Heart left ventricle (tissue), 16 donors: ENCODE data around the gene SCAMP5. TPM values are rescaled to one million over a fixed set of nuclear protein-coding genes. Genes with fewer than 3 reads are reported as not detected.

ENCODE experiments used
- ATAC-seq, 4 donors: fragments of 200-7000 bp; cut with Tn5 transposase; one replicate each; pipeline ENCODE4 v1.9.1; 2020 to 2022; ENCODE audit warnings: moderate library complexity in 4 of 4, mild to moderate bottlenecking in 3 of 4, moderate number of reproducible peaks in 1 of 4
- DNase-seq, 5 donors: peaks; one replicate each; pipeline ENCODE4 v3.0.0-alpha.2; 2020
- H3K27ac ChIP-seq, 12 donors: fragments of 200-600 bp; sonication (generic) in 4 of 12; one replicate each; pipeline versions ENCODE4 v1.5.0 to v1.8.0; 2016 to 2022; ENCODE audit warnings: mild to moderate bottlenecking in 2 of 12
- H3K27me3 ChIP-seq, 9 donors: fragments of 200-600 bp; sonication (generic) in 2 of 9; one replicate each; pipeline versions ENCODE4 v1.5.1 to v1.8.0; 2016 to 2022; ENCODE audit warnings: mild to moderate bottlenecking in 3 of 9
- H3K36me3 ChIP-seq, 9 donors: fragments of 200-600 bp; sonication (generic) in 2 of 9; one replicate each; pipeline versions ENCODE4 v1.5.0 to v1.8.0; 2018 to 2022; ENCODE audit warnings: mild to moderate bottlenecking in 2 of 9
- H3K4me1 ChIP-seq, 12 donors: fragments of 200-600 bp; sonication (generic) in 4 of 12; one replicate each; pipeline versions ENCODE4 v1.5.0 to v1.8.0; 2016 to 2022; ENCODE audit warnings: mild to moderate bottlenecking in 3 of 12
- H3K4me3 ChIP-seq, 12 donors: fragments of 200-600 bp; sonication (generic) in 4 of 12; one replicate each; pipeline versions ENCODE4 v1.5.0 to v1.8.0; 2017 to 2022; ENCODE audit warnings: mild to moderate bottlenecking in 9 of 12, moderate library complexity in 4 of 12
- H3K9me3 ChIP-seq, 12 donors: fragments of 200-600 bp; sonication (generic) in 4 of 12; one replicate each; pipeline versions ENCODE4 v1.5.0 to v1.8.0; 2016 to 2022; ENCODE audit warnings: mild to moderate bottlenecking in 1 of 12
- POLR2A ChIP-seq, 2 donors: fragments of 450-650 bp; IDR thresholded peaks; one replicate each; pipeline ENCODE4 v1.6.1; 2017; ENCODE audit warnings: antibody characterized with exemption in 2 of 2, mild to moderate bottlenecking in 2 of 2, moderate library complexity in 2 of 2
- WGBS, 4 donors: extraction: QIAGEN DNeasy Blood & Tissue Kit in 2 of 4; methylation state at CpG; one replicate each; pipeline versions ENCODE4 v1.1.5 to v1.1.7; 2013 to 2018; 5-methylcytosine and 5-hydroxymethylcytosine counted together
- intact Hi-C, 10 donors: fragments of 100-400 bp; cut with DNase I; formaldehyde crosslinking; loops; one replicate each; pipeline versions ENCODE4 v1.11.1 to v1.14.2; 2022
- polyA plus RNA-seq, 2 donors: library from polyadenylated mRNA; stranded (reverse); fragments of 200-250 nt; gene quantifications; one replicate each; pipeline ENCODE4 v1.2.3, GENCODE V29; 2013
- total RNA-seq, 9 donors: library from RNA; depleted of rRNA in 2 of 9; stranded (reverse); fragments of >200 nt in 2 of 9; fragmentation: NEBNext Ultra II Directional in 3 of 9; extraction: Animal tissue kit (Norgen Biotek cat#: 25700) in 3 of 9; gene quantifications; one replicate each; pipeline versions ENCODE4 v1.1.0 to v1.2.4, GENCODE V29; 2016 to 2023
- TF ChIP-seq, protein P1 (sequence below), 12 donors: fragments of 200-600 bp; sonication (generic) in 4 of 12; IDR thresholded peaks; one replicate each; pipeline versions ENCODE4 v1.5.0 to v1.8.0; 2018 to 2022; ENCODE audit warnings: antibody characterized with exemption in 12 of 12, mild to moderate bottlenecking in 5 of 12
- donor health status: ischemic (EF 13 %, LVEDD 7.1; RV severe dilation, severe dysfunction).
- donor health status: healthy with polysubstance abuse.
- donor health status: DM: no; HTN: yes; CAD: no.
- donor health status: DM: no; HTN: no; CAD: no.
- donor health status: ischemic (EF 25% LVEDD 6.9; RV normal size, moderate dysfunction).
- donor health status: ischemic (EF 25% LVEDD 5.7; RV mildly dilated, moderate dysfunction).
- donor health status: healthy.
- donor health status: DM: yes; HTN: yes; CAD: no.
- donor health status: ischemic (EF 35%, LVEDD 5.7; RV mildly dilated, moderate dysfunction).
- donor health status: nonischemic (EF 11% LVEDD 7.7; RV severe dilation, severe dysfunction).
- donor health status: DM: yes; HTN: yes; CAD: no.
- donor health status: PGD.
- donor health status: ischemic (EF 29% LVEDD 5.4; RV normal size, mild dysfunction).
- donor health status: nonischemic (EF 23%, LVEDD 6.1; RV moderate dilation, normal function).

The SCAMP5 gene
- total and polyA plus RNA-seq, 11 donors = 0.91 to 7.4 (median 4.2) TPM

DNA sequence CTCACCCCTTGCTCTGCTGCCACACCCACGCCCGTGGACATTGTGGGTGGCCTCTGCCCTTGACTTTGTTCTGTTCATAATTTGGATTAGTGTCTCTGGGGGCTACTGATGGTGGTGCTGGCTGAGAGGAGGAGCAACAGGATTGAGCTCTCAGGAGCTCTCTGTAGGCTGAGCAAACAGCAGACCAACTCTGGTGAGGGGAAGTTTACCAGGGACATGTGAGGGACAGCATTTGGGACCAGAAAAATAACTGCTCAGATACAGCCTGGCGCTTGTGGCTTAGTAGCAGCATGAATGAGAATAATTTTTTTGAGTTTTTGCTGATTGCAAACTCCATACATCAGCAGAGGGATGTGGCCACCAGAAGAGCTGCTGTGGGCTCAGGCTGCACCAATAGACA, 42.9 kb downstream of the SCAMP5 start:
- Histone ChIP-seq H3K36me3 (no peaks in the 10 kb centered on the region), H3K27ac (no peak overlapping the region), H3K9me3 (no peaks in the 10 kb centered on the region), H3K4me1 (peaks cover 10 to 57% (median 14%) of the 10 kb centered on the region in 12 donors), H3K27me3 (no peaks in the 10 kb centered on the region), H3K4me3 (no peak overlapping the region)
- WGBS, 4 donors = 78 to 91% (median 86%) methylated on average over 3 of the region's 3 CpGs
- no peak for ATAC-seq
- TF ChIP-seq POLR2A (IDR thresholded peaks at IDR 0.05) = no peak
- TF ChIP-seq, protein P1, sequence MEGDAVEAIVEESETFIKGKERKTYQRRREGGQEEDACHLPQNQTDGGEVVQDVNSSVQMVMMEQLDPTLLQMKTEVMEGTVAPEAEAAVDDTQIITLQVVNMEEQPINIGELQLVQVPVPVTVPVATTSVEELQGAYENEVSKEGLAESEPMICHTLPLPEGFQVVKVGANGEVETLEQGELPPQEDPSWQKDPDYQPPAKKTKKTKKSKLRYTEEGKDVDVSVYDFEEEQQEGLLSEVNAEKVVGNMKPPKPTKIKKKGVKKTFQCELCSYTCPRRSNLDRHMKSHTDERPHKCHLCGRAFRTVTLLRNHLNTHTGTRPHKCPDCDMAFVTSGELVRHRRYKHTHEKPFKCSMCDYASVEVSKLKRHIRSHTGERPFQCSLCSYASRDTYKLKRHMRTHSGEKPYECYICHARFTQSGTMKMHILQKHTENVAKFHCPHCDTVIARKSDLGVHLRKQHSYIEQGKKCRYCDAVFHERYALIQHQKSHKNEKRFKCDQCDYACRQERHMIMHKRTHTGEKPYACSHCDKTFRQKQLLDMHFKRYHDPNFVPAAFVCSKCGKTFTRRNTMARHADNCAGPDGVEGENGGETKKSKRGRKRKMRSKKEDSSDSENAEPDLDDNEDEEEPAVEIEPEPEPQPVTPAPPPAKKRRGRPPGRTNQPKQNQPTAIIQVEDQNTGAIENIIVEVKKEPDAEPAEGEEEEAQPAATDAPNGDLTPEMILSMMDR (IDR thresholded peaks at IDR 0.05) = no peak
- no peak for DNase-seq
- intact Hi-C loops = loop anchor here in 2 of 10 donors (10.0 kb wide), 1 partner anchor 267 kb away; no protein-coding TSS in a partner anchor

- peak overlapping the region; percentile 85 to 96 (median 90) for H3K27ac ChIP-seq
- peak; percentile 60 to 68 (median 62) for ATAC-seq
- peak; percentile 84 to 92 (median 91) for DNase-seq
- peaks cover 44 to 86% (median 58%) of the 10 kb centered on the region in 12 donors for H3K4me1 ChIP-seq
- H3K27me3 ChIP-seq = no peaks in the 10 kb centered on the region
- TF ChIP-seq, protein P1 (IDR thresholded peaks at IDR 0.05) = peak; percentile 46 to 76 (median 64)
- no peak for TF ChIP-seq POLR2A (IDR thresholded peaks at IDR 0.05)
- WGBS, 4 donors = 22 to 32% (median 28%) methylated on average over 11 to 12 of the region's 12 CpGs
- no peaks in the 10 kb centered on the region for H3K9me3 ChIP-seq
- peak overlapping the region in 2 of 12 donors; percentile 13 to 32 for H3K4me3 ChIP-seq
- intact Hi-C loops = loop anchor here in 9 of 10 donors (1.0 to 5.0 kb wide), 8 partner anchors 49 to 409 kb away; partner anchors contain the start of genes C15orf39 (in 2 of the 9) and SIN3A (in 1 of the 9)
- H3K36me3 ChIP-seq = no peaks in the 10 kb centered on the region
Observed at GRCh38 chr15:75042730-75043508, 47.6 kb downstream of the SCAMP5 start.

DNA sequence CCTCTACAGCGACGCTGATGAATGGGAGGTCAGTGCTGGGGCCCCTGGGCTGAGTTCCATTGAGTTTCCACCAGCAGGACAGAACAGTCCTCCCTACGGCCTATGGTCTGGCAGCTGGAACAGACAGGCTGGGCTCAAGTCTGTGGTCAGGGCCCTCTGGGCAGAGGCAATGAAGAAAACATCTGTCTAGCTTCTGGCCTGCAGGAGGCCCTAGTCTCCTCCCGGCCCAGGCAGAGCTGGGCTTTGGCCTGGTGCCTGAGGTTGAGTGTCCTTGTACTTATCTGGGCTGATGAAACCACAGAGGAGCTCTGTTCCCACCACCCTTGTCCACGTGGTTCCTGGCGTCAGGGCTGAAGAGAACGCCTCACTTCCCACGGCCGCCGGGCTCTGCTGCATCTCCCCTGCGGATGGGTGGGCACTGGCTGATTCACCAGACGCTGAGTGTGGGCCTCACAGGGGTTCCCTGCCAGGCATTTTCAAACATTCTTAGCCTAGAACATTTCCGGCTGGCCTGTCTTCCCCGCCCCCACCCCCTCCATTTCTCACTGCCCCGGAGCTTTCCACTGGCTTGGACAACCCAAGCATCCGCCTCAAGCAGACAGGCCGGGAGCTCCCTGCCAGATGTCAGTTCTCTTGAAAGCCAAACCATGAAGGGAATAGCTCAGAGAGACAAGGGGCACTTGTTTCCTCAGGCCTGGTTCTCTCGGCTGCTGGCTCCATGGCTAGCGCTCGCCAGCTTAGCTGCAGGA, 48.3 kb downstream of the SCAMP5 start:
- ATAC-seq = peak; percentile 89 to 92 (median 90)
- TF ChIP-seq POLR2A (IDR thresholded peaks at IDR 0.05) = peak in 1 of 2 donors; percentile 29
- TF ChIP-seq, protein P1 (IDR thresholded peaks at IDR 0.05) = peak; percentile 35 to 81 (median 62)
- no peaks in the 10 kb centered on the region for H3K27me3 ChIP-seq
- intact Hi-C loops = loop anchor here in 9 of 10 donors (1.0 to 5.0 kb wide), 8 partner anchors 49 to 409 kb away; partner anchors contain the start of genes C15orf39 (in 2 of the 9) and SIN3A (in 1 of the 9)
- WGBS, 4 donors = 2 to 12% (median 6%) methylated on average over 14 to 20 of the region's 20 CpGs
- DNase-seq = peak; percentile 97 to 99 (median 99)
- H3K4me1 ChIP-seq = peaks cover 51 to 87% (median 66%) of the 10 kb centered on the region in 12 donors
- H3K36me3 ChIP-seq = no peaks in the 10 kb centered on the region
- H3K9me3 ChIP-seq = no peaks in the 10 kb centered on the region
- peak overlapping the region in 8 of 12 donors; percentile 0 to 35 (median 20) for H3K4me3 ChIP-seq
- peak overlapping the region; percentile 85 to 96 (median 90) for H3K27ac ChIP-seq
